Fibroblast of lung (primary cell): ENCODE data around the gene PRSS23. TPM values are rescaled to one million over a fixed set of nuclear protein-coding genes. Genes with fewer than 3 reads are reported as not detected.

Experiments
- DNase-seq, 2 donors: peaks; one replicate each; pipeline versions ENCODE4 v3.0.0 to v3.0.0-alpha.2; 2010; ENCODE audit warnings: low read depth in 2 of 2
- H2AFZ ChIP-seq: 2 replicates; pipeline ENCODE4 v1.5.1; 2012; ENCODE audit warnings: low read length, control low read depth, inconsistent platforms
- H3K27ac ChIP-seq: 2 replicates; pipeline ENCODE4 v1.5.1; 2011; ENCODE audit warnings: low read length, control low read depth; ENCODE audit not compliant: insufficient read depth
- H3K27me3 ChIP-seq: 2 replicates; pipeline ENCODE4 v1.5.1; 2011; ENCODE audit warnings: mild to moderate bottlenecking, low read length; ENCODE audit not compliant: control insufficient read depth, insufficient read depth
- H3K36me3 ChIP-seq: 2 replicates; pipeline ENCODE4 v1.5.1; 2011; ENCODE audit warnings: low read length; ENCODE audit not compliant: control insufficient read depth, insufficient read depth
- H3K4me1 ChIP-seq: 2 replicates; pipeline ENCODE4 v1.5.1; 2011; ENCODE audit warnings: low read length; ENCODE audit not compliant: control insufficient read depth, insufficient read depth; ENCODE audit errors: extremely low read depth
- H3K4me2 ChIP-seq: 2 replicates; pipeline ENCODE4 v1.5.1; 2011; ENCODE audit warnings: low read length, control low read depth; ENCODE audit not compliant: insufficient read depth; ENCODE audit errors: extremely low read depth
- H3K4me3 ChIP-seq, 4 experiments: fragments of 200-600 bp in 1 of 4; sonication (generic) in 1 of 4; replicated peaks in 1 of 4; 2 replicates each; pipeline ENCODE4 v1.5.1; 2011 to 2016; ENCODE audit warnings: low read length in 4 of 4, low read depth in 3 of 4, mild to moderate bottlenecking in 3 of 4, control low read depth in 2 of 4, inconsistent platforms in 1 of 4, mixed read lengths in 1 of 4; ENCODE audit not compliant: insufficient read depth in 1 of 4; ENCODE audit errors: control extremely low read depth in 1 of 4
- H3K79me2 ChIP-seq: 2 replicates; pipeline ENCODE4 v1.5.1; 2012; ENCODE audit warnings: mild to moderate bottlenecking, low read length, inconsistent platforms; ENCODE audit not compliant: control insufficient read depth, insufficient read depth
- H3K9ac ChIP-seq: 2 replicates; pipeline ENCODE4 v1.5.1; 2011; ENCODE audit warnings: mild to moderate bottlenecking, low read length, control low read depth; ENCODE audit not compliant: insufficient read depth
- H3K9me3 ChIP-seq: 2 replicates; pipeline ENCODE4 v1.5.1; 2012; ENCODE audit warnings: low read depth, low read length; ENCODE audit not compliant: control insufficient read depth, insufficient read depth
- H4K20me1 ChIP-seq: 2 replicates; pipeline ENCODE4 v1.5.1; 2011; ENCODE audit warnings: low read length; ENCODE audit not compliant: control insufficient read depth, insufficient read depth; ENCODE audit errors: extremely low read depth
- CTCF ChIP-seq, 2 donors: IDR thresholded peaks in 1 of 2; conservative IDR thresholded peaks in 1 of 2; 1 replicate in 1 of 2; 2 replicates in 1 of 2; pipeline ENCODE4 v1.5.1; 2011 to 2012; ENCODE audit warnings: low read length in 2 of 2, control low read depth in 1 of 2, inconsistent platforms in 1 of 2, low read depth in 1 of 2, mild to moderate bottlenecking in 1 of 2
- EZH2 ChIP-seq: IDR thresholded peaks from 2 replicates; pipeline ENCODE4 v1.5.1; 2012; ENCODE audit warnings: low read length, control low read depth, mild to moderate bottlenecking; ENCODE audit errors: missing control alignments
- polyA plus RNA-seq, 2 donors: library from polyadenylated mRNA; depleted of rRNA in 1 of 2; stranded (reverse) in 1 of 2; unstranded in 1 of 2; fragments of >200 nt; gene quantifications; 2 replicates each; pipeline ENCODE4 v1.2.1, GENCODE V29; 2011 to 2012; ENCODE audit warnings: missing spikeins in 1 of 2
- total RNA-seq: library from RNA; depleted of rRNA; stranded (reverse); fragments of >200 nt; gene quantifications from 2 replicates; pipeline ENCODE4 v1.2.1, GENCODE V29; 2014

Gene PRSS23
- total and polyA plus RNA-seq, 2 donors (not counting 1 experiment from before 2014, with no cell fraction given): 141 to 151 TPM

GRCh38 chr11:86806903-86807302 is 6.6 kb downstream of the PRSS23 start:
- no peak overlapping the region for H3K27ac ChIP-seq
- no peaks in the 10 kb centered on the region for H4K20me1 ChIP-seq
- TF ChIP-seq CTCF (conservative IDR thresholded peaks at IDR 0.05 in 1 of 2, IDR thresholded peaks at IDR 0.05 in 1 of 2; ENCODE audit: low read depth in 1 of 2, low read length in 2 of 2) (no peak), EZH2 (no peak)
- H3K79me2 ChIP-seq: peaks cover 43% of the 10 kb centered on the region
- no peaks in the 10 kb centered on the region for H3K9me3 ChIP-seq
- no peak for DNase-seq
- H3K27me3 ChIP-seq: no peaks in the 10 kb centered on the region
- H3K4me1 ChIP-seq: peaks cover 14% of the 10 kb centered on the region
- H3K36me3 ChIP-seq: peaks cover 9% of the 10 kb centered on the region
- no peak overlapping the region for H3K9ac ChIP-seq
- H2AFZ ChIP-seq: no peak overlapping the region
- no peak overlapping the region for H3K4me3 ChIP-seq
- no peak overlapping the region for H3K4me2 ChIP-seq

- no peak for DNase-seq
- Histone ChIP-seq H3K4me2 (no peak overlapping the region), H2AFZ (no peak overlapping the region), H3K27me3 (no peaks in the 10 kb centered on the region), H3K4me1 (peaks cover 17% of the 10 kb centered on the region), H3K9ac (no peak overlapping the region), H4K20me1 (no peaks in the 10 kb centered on the region), H3K27ac (no peak overlapping the region), H3K79me2 (peaks cover 38% of the 10 kb centered on the region), H3K4me3 (no peak overlapping the region), H3K36me3 (peaks cover 9% of the 10 kb centered on the region), H3K9me3 (no peaks in the 10 kb centered on the region)
- TF ChIP-seq EZH2: no peak
- no peak for TF ChIP-seq CTCF (conservative IDR thresholded peaks at IDR 0.05 in 1 of 2, IDR thresholded peaks at IDR 0.05 in 1 of 2; ENCODE audit: low read depth in 1 of 2, low read length in 2 of 2)
These were observed 7.0 kb downstream of the PRSS23 start for GRCh38 chr11:86807360-86807759.

- no peak for DNase-seq
- TF ChIP-seq EZH2: no peak
- Histone ChIP-seq H3K9ac (no peak overlapping the region), H3K27me3 (no peaks in the 10 kb centered on the region), H3K36me3 (peaks cover 9% of the 10 kb centered on the region), H2AFZ (no peak overlapping the region), H3K4me2 (no peak overlapping the region), H3K79me2 (peaks cover 25% of the 10 kb centered on the region), H3K27ac (no peak overlapping the region), H3K4me3 (no peak overlapping the region), H3K4me1 (peaks cover 13% of the 10 kb centered on the region), H3K9me3 (no peaks in the 10 kb centered on the region), H4K20me1 (no peaks in the 10 kb centered on the region)
These were observed 9.2 kb downstream of the PRSS23 start for GRCh38 chr11:86809561-86809960.
